Progenitor cell of endocrine pancreas (in vitro differentiated cells): ENCODE data around the gene GLYATL3. TPM values are rescaled to one million over a fixed set of nuclear protein-coding genes. Genes with fewer than 3 reads are reported as not detected.

Source experiments
- DNase-seq: peaks from one replicate; pipeline ENCODE4 v3.0.0; 2021; ENCODE audit warnings: low spot score; ENCODE audit not compliant: unreplicated experiment
- H3K27ac Mint-ChIP-seq: 2 replicates; pipeline ENCODE4 v1.8.0; 2021; ENCODE audit warnings: mild to moderate bottlenecking, moderate library complexity, mixed read lengths
- H3K27me3 Mint-ChIP-seq: 2 replicates; pipeline ENCODE4 v1.8.0; 2021; ENCODE audit warnings: mixed read lengths
- H3K36me3 Mint-ChIP-seq: 2 replicates; pipeline ENCODE4 v1.8.0; 2022; ENCODE audit warnings: mixed read lengths; ENCODE audit not compliant: insufficient read depth
- H3K4me1 Mint-ChIP-seq: 2 replicates; pipeline ENCODE4 v1.8.0; 2021; ENCODE audit warnings: low read depth, mixed read lengths
- H3K4me3 Mint-ChIP-seq: 2 replicates; pipeline ENCODE4 v1.8.0; 2021; ENCODE audit warnings: low read depth, mild to moderate bottlenecking, moderate library complexity, mixed read lengths
- H3K9me3 Mint-ChIP-seq: 2 replicates; pipeline ENCODE4 v1.8.0; 2021; ENCODE audit warnings: low read depth, mixed read lengths
- CTCF ChIP-seq: fragments of 200-600 bp; sonication (generic); IDR thresholded peaks from one replicate; pipeline ENCODE4 v1.5.0; 2021; ENCODE audit warnings: antibody characterized with exemption, mild to moderate bottlenecking; ENCODE audit not compliant: unreplicated experiment
- total RNA-seq: library from RNA; stranded (reverse); gene quantifications from 2 replicates; pipeline ENCODE4 v1.2.1, GENCODE V29; 2021

Gene GLYATL3
- total RNA-seq, 1 donor from 2014 or later: not detected

GRCh38 chr6:49504666-49505065, 4.9 kb downstream of the GLYATL3 start:
- Mint-ChIP-seq H3K36me3 (peaks cover 16% of the 10 kb centered on the region), H3K4me1 (peaks cover 20% of the 10 kb centered on the region), H3K27ac (peak overlapping the region; percentile 48), H3K9me3 (peaks cover 18% of the 10 kb centered on the region), H3K27me3 (no peaks in the 10 kb centered on the region), H3K4me3 (no peak overlapping the region)
- TF ChIP-seq CTCF: no peak
- DNase-seq: no peak

GRCh38 chr6:49506569-49507111, 6.9 kb downstream of the GLYATL3 start:
- H3K9me3 Mint-ChIP-seq: peaks cover 18% of the 10 kb centered on the region
- H3K4me3 Mint-ChIP-seq: peak overlapping the region; percentile 7
- peak overlapping the region; percentile 84 for H3K27ac Mint-ChIP-seq
- peaks cover 20% of the 10 kb centered on the region for H3K4me1 Mint-ChIP-seq
- no peaks in the 10 kb centered on the region for H3K27me3 Mint-ChIP-seq
- TF ChIP-seq CTCF: no peak
- peaks cover 16% of the 10 kb centered on the region for H3K36me3 Mint-ChIP-seq
- DNase-seq: no peak

GRCh38 chr6:49509342-49509741, 9.6 kb downstream of the GLYATL3 start:
- Mint-ChIP-seq H3K27me3 (no peaks in the 10 kb centered on the region), H3K36me3 (peaks cover 14% of the 10 kb centered on the region), H3K4me1 (peaks cover 27% of the 10 kb centered on the region)

GRCh38 chr6:49513153-49513989, 13.6 kb downstream of the GLYATL3 start:
- Mint-ChIP-seq H3K36me3 (peaks cover 2% of the 10 kb centered on the region), H3K4me3 (no peak overlapping the region), H3K9me3 (peaks cover 10% of the 10 kb centered on the region), H3K27ac (no peak overlapping the region), H3K4me1 (peaks cover 7% of the 10 kb centered on the region), H3K27me3 (no peaks in the 10 kb centered on the region)
- no peak for DNase-seq
- TF ChIP-seq CTCF: no peak

More at GRCh38 chr6:49509342-49509741, 9.6 kb downstream of the GLYATL3 start:
- no peak for TF ChIP-seq CTCF
- Mint-ChIP-seq H3K4me3 (no peak overlapping the region), H3K9me3 (peaks cover 18% of the 10 kb centered on the region), H3K27ac (no peak overlapping the region)
- no peak for DNase-seq

- H3K27me3 Mint-ChIP-seq: no peaks in the 10 kb centered on the region
- H3K36me3 Mint-ChIP-seq: no peaks in the 10 kb centered on the region
- H3K27ac Mint-ChIP-seq: no peak overlapping the region
- H3K4me3 Mint-ChIP-seq: no peak overlapping the region
- no peak for DNase-seq
- peaks cover 7% of the 10 kb centered on the region for H3K4me1 Mint-ChIP-seq
- no peak for TF ChIP-seq CTCF
- peaks cover 4% of the 10 kb centered on the region for H3K9me3 Mint-ChIP-seq
These were observed 15.1 kb downstream of the GLYATL3 start for GRCh38 chr6:49514571-49515484.
